ENCODE measurements around the gene DUSP8. TPM values are rescaled to one million over a fixed set of nuclear protein-coding genes. Genes with fewer than 3 reads are reported as not detected.

Gene DUSP8
- total and polyA plus RNA-seq, 2 of the 8 experiments (the other 6 are each of a cell fraction or from before 2014, with no cell fraction given) = 2.8 to 3.6 TPM

GRCh38 chr11:1504138-1504537, 67.9 kb downstream of the DUSP8 start (continued):
- TF ChIP-seq EP300 (IDR thresholded peaks at IDR 0.05; ENCODE audit: borderline replicate concordance in 1 of 2, low read depth in 2 of 2, low read length in 2 of 2) = no peak
- no peak for TF ChIP-seq JUN (IDR thresholded peaks at IDR 0.05; ENCODE audit: low read depth, low read length)
- TF ChIP-seq ZNF274 (IDR thresholded peaks at IDR 0.05; ENCODE audit: borderline replicate concordance, extremely low read depth, low read length) = no peak

Other genes starting within 250 kb of the DUSP8 start
- 26.2 and 27.1 TPM in 2 replicates for gene BRSK2, start 182.3 kb downstream of the DUSP8 start, total RNA-seq (2021; fragmentation: NEBNext Ultra II Directional; extraction: Animal tissue kit (Norgen Biotek cat#: 25700))
- 17.3 and 23.9 TPM in 2 replicates for gene BRSK2, start 182.3 kb downstream of the DUSP8 start, polyA plus RNA-seq (2011; rRNA removed)
- 18.3 and 18.6 TPM in 2 replicates for gene MOB2, start 85.5 kb downstream of the DUSP8 start, total RNA-seq (2021; fragmentation: NEBNext Ultra II Directional; extraction: Animal tissue kit (Norgen Biotek cat#: 25700))
- gene MOB2, start 85.5 kb downstream of the DUSP8 start, polyA plus RNA-seq (2011; rRNA removed) = 28.2 and 28.5 TPM in 2 replicates
- not detected in 2 replicates for gene KRTAP5-1, start 13.0 kb upstream of the DUSP8 start, total RNA-seq (2021; fragmentation: NEBNext Ultra II Directional; extraction: Animal tissue kit (Norgen Biotek cat#: 25700))
- gene KRTAP5-1, start 13.0 kb upstream of the DUSP8 start, polyA plus RNA-seq (2011; rRNA removed) = not detected in 2 replicates
- not detected in 2 replicates for gene KRTAP5-2, start 26.0 kb upstream of the DUSP8 start, total RNA-seq (2021; fragmentation: NEBNext Ultra II Directional; extraction: Animal tissue kit (Norgen Biotek cat#: 25700))
- gene KRTAP5-2, start 26.0 kb upstream of the DUSP8 start, polyA plus RNA-seq (2011; rRNA removed) = not detected in 2 replicates
- not detected in 2 replicates for gene KRTAP5-3, start 36.2 kb upstream of the DUSP8 start, total RNA-seq (2021; fragmentation: NEBNext Ultra II Directional; extraction: Animal tissue kit (Norgen Biotek cat#: 25700))
- gene KRTAP5-3, start 36.2 kb upstream of the DUSP8 start, polyA plus RNA-seq (2011; rRNA removed) = not detected in 2 replicates
- gene KRTAP5-4, start 49.9 kb upstream of the DUSP8 start, total RNA-seq (2021; fragmentation: NEBNext Ultra II Directional; extraction: Animal tissue kit (Norgen Biotek cat#: 25700)) = not detected in 2 replicates
- not detected in 2 replicates for gene KRTAP5-4, start 49.9 kb upstream of the DUSP8 start, polyA plus RNA-seq (2011; rRNA removed)
- gene KRTAP5-5, start 57.5 kb upstream of the DUSP8 start, total RNA-seq (2021; fragmentation: NEBNext Ultra II Directional; extraction: Animal tissue kit (Norgen Biotek cat#: 25700)) = not detected in 2 replicates
- gene KRTAP5-5, start 57.5 kb upstream of the DUSP8 start, polyA plus RNA-seq (2011; rRNA removed) = 0.09 TPM in 1 of 2 replicates, not detected in the other
- not detected in 2 replicates for gene KRTAP5-6, start 124.9 kb upstream of the DUSP8 start, total RNA-seq (2021; fragmentation: NEBNext Ultra II Directional; extraction: Animal tissue kit (Norgen Biotek cat#: 25700))
- gene KRTAP5-6, start 124.9 kb upstream of the DUSP8 start, polyA plus RNA-seq (2011; rRNA removed) = not detected in 2 replicates
- 0.22 and 0.23 TPM in 2 replicates for gene IFITM10, start 178.3 kb upstream of the DUSP8 start, total RNA-seq (2021; fragmentation: NEBNext Ultra II Directional; extraction: Animal tissue kit (Norgen Biotek cat#: 25700))
- 0.08 and 0.14 TPM in 2 replicates for gene IFITM10, start 178.3 kb upstream of the DUSP8 start, polyA plus RNA-seq (2011; rRNA removed)
- gene CTSD, start 191.7 kb upstream of the DUSP8 start, total RNA-seq (2021; fragmentation: NEBNext Ultra II Directional; extraction: Animal tissue kit (Norgen Biotek cat#: 25700)) = 169 and 182 TPM in 2 replicates
- gene CTSD, start 191.7 kb upstream of the DUSP8 start, polyA plus RNA-seq (2011; rRNA removed) = 173 and 243 TPM in 2 replicates